Gastroesophageal sphincter (tissue), 3 donors: ENCODE results near the gene TUBB4A.

ENCODE experiments used
- CTCF ChIP-seq, 4 experiments: fragments of 200-600 bp in 2 of 4; fragments of 450-650 bp in 2 of 4; sonication (generic) in 1 of 4; IDR thresholded peaks; one replicate each; pipeline ENCODE4 v1.5.1; 2017 to 2019; ENCODE audit warnings: antibody characterized with exemption in 4 of 4, mild to moderate bottlenecking in 2 of 4, moderate library complexity in 2 of 4
- POLR2A ChIP-seq, 2 donors: fragments of 450-650 bp; IDR thresholded peaks; one replicate each; pipeline ENCODE4 v1.6.1; 2017; ENCODE audit warnings: antibody characterized with exemption in 2 of 2, mild to moderate bottlenecking in 2 of 2, moderate library complexity in 1 of 2
- POLR2AphosphoS5 ChIP-seq: sonication (generic); formaldehyde crosslinking; IDR thresholded peaks from one replicate; pipeline ENCODE4 v1.6.1; 2017; ENCODE audit warnings: antibody characterized with exemption

GRCh38 chr19:6480848-6481415 lies 21.2 kb downstream of the TUBB4A start:
- no peak for TF ChIP-seq CTCF (IDR thresholded peaks at IDR 0.05)
- no peak for TF ChIP-seq POLR2A (IDR thresholded peaks at IDR 0.05)
- TF ChIP-seq POLR2AphosphoS5: no peak
